KMS-11 (cell line): ENCODE data around the gene MILR1.

Source experiments
- H2AFZ ChIP-seq: fragments of 200-600 bp; sonication (generic); 2 replicates; pipeline ENCODE4 v1.6.1; 2016; ENCODE audit warnings: antibody characterized with exemption, mixed run types, low read depth
- H3K27ac ChIP-seq: fragments of 200-600 bp; sonication (generic); 2 replicates; pipeline ENCODE4 v1.6.1; 2016; ENCODE audit warnings: mild to moderate bottlenecking, mixed run types
- H3K27me3 ChIP-seq: fragments of 200-600 bp; sonication (generic); 2 replicates; pipeline ENCODE4 v1.6.1; 2017; ENCODE audit warnings: mild to moderate bottlenecking, low read depth, mixed run types, moderate library complexity; ENCODE audit not compliant: insufficient read depth
- H3K36me3 ChIP-seq: fragments of 200-600 bp; sonication (generic); 2 replicates; pipeline ENCODE4 v1.6.1; 2017; ENCODE audit warnings: mild to moderate bottlenecking, mixed run types; ENCODE audit not compliant: insufficient read depth
- H3K4me1 ChIP-seq: fragments of 200-600 bp; sonication (generic); 2 replicates; pipeline ENCODE4 v1.6.1; 2016; ENCODE audit warnings: mild to moderate bottlenecking, low read depth, mixed run types; ENCODE audit not compliant: poor library complexity, severe bottlenecking
- H3K4me2 ChIP-seq: fragments of 200-600 bp; sonication (generic); 2 replicates; pipeline ENCODE4 v1.7.0; 2016; ENCODE audit warnings: mild to moderate bottlenecking, mixed run types
- H3K4me3 ChIP-seq: fragments of 200-600 bp; sonication (generic); IDR thresholded peaks from 2 replicates; pipeline ENCODE4 v1.6.1; 2017; ENCODE audit warnings: low read depth, low read length, mixed read lengths; ENCODE audit not compliant: insufficient read depth
- H3K79me2 ChIP-seq: fragments of 200-600 bp; sonication (generic); 2 replicates; pipeline ENCODE4 v1.6.1; 2016; ENCODE audit warnings: low read depth, mixed run types; ENCODE audit not compliant: insufficient read depth
- H3K9ac ChIP-seq: fragments of 200-600 bp; sonication (generic); 2 replicates; pipeline ENCODE4 v1.6.1; 2016; ENCODE audit warnings: mild to moderate bottlenecking, mixed run types
- H4K20me1 ChIP-seq: fragments of 200-600 bp; sonication (generic); 2 replicates; pipeline ENCODE4 v1.6.1; 2016; ENCODE audit warnings: mild to moderate bottlenecking, mixed run types; ENCODE audit not compliant: insufficient read depth
- CTCF ChIP-seq: fragments of 200-600 bp; sonication (generic); conservative IDR thresholded peaks from 2 replicates; pipeline ENCODE4 v1.6.1; 2017; ENCODE audit warnings: low read depth, mild to moderate bottlenecking, antibody characterized with exemption, low read length, moderate library complexity, mixed read lengths

Gene MILR1

GRCh38 chr17:64401941-64402340 is 47.0 kb upstream of the MILR1 start:
- H3K27me3 ChIP-seq = no peaks in the 10 kb centered on the region
- H3K36me3 ChIP-seq = no peaks in the 10 kb centered on the region
- no peaks in the 10 kb centered on the region for H3K4me1 ChIP-seq
- no peak overlapping the region for H3K4me2 ChIP-seq
- H2AFZ ChIP-seq = no peak overlapping the region
- no peaks in the 10 kb centered on the region for H4K20me1 ChIP-seq
- no peaks in the 10 kb centered on the region for H3K79me2 ChIP-seq
- H3K4me3 ChIP-seq = no peak overlapping the region
- TF ChIP-seq CTCF = no peak
- H3K27ac ChIP-seq = no peak overlapping the region
- no peak overlapping the region for H3K9ac ChIP-seq

- H3K27me3 ChIP-seq = no peaks in the 10 kb centered on the region
- no peaks in the 10 kb centered on the region for H3K36me3 ChIP-seq
- no peak overlapping the region for H3K4me3 ChIP-seq
- H4K20me1 ChIP-seq = no peaks in the 10 kb centered on the region
- H3K4me1 ChIP-seq = no peaks in the 10 kb centered on the region
- H3K79me2 ChIP-seq = no peaks in the 10 kb centered on the region
- no peak for TF ChIP-seq CTCF
- no peak overlapping the region for H3K4me2 ChIP-seq
- no peak overlapping the region for H3K9ac ChIP-seq
- no peak overlapping the region for H3K27ac ChIP-seq
- H2AFZ ChIP-seq = no peak overlapping the region
Observed at GRCh38 chr17:64402469-64402868, 46.4 kb upstream of the MILR1 start.

GRCh38 chr17:64403881-64404460 is 44.9 kb upstream of the MILR1 start:
- Histone ChIP-seq H3K4me3 (no peak overlapping the region), H3K4me1 (no peaks in the 10 kb centered on the region), H3K36me3 (no peaks in the 10 kb centered on the region), H3K9ac (no peak overlapping the region), H3K4me2 (no peak overlapping the region), H3K27ac (no peak overlapping the region), H3K79me2 (no peaks in the 10 kb centered on the region), H4K20me1 (no peaks in the 10 kb centered on the region), H3K27me3 (no peaks in the 10 kb centered on the region), H2AFZ (no peak overlapping the region)
- no peak for TF ChIP-seq CTCF

GRCh38 chr17:64406321-64407200 is 42.4 kb upstream of the MILR1 start:
- Histone ChIP-seq H3K27me3 (no peaks in the 10 kb centered on the region), H4K20me1 (no peaks in the 10 kb centered on the region), H3K27ac (no peak overlapping the region), H2AFZ (no peak overlapping the region), H3K4me3 (no peak overlapping the region), H3K36me3 (no peaks in the 10 kb centered on the region), H3K4me1 (no peaks in the 10 kb centered on the region), H3K9ac (no peak overlapping the region), H3K4me2 (no peak overlapping the region), H3K79me2 (no peaks in the 10 kb centered on the region)
- TF ChIP-seq CTCF = no peak
